Limb (tissue), 2 donors: ENCODE results near the gene ASPDH.
A peak's percentile ranks its signal among the peaks of the same experiment; 100 is the strongest.

Experiments used
- DNase-seq, 2 donors: peaks; one replicate each; pipeline ENCODE4 v3.0.0-alpha.2; 2016; ENCODE audit errors: extremely low spot score in 2 of 2

ASPDH gene

GRCh38 chr19:50496189-50497021 is 17.3 kb downstream of the ASPDH start:
- DNase-seq = peak in 1 of 2 donors; percentile 64

DNA sequence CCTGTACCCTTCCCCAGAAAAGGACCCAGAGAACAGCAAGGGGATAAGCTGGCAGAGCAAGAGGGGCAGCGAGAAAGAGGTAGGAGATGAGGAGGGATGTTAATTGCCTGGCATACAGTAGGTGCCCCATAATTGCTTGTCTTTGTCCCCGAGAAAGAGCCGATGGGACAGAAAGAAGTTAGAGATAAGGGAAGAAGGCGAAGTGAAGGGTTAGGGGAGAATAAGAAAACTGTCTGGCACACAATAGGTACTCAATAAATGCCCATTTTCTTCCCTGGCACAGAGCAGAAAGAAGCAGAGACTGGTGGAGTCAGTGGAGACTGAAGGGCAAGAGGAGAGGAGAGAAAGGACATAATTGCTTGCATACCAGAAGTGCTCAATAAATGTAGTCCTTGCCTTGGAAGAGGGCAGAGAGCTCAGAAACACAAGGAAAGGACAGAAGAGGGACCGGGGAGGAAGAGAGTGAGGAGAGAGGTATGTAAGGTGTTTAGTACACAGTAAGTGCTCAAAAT is 18.6 kb downstream of the ASPDH start:
- no peak for DNase-seq

DNA sequence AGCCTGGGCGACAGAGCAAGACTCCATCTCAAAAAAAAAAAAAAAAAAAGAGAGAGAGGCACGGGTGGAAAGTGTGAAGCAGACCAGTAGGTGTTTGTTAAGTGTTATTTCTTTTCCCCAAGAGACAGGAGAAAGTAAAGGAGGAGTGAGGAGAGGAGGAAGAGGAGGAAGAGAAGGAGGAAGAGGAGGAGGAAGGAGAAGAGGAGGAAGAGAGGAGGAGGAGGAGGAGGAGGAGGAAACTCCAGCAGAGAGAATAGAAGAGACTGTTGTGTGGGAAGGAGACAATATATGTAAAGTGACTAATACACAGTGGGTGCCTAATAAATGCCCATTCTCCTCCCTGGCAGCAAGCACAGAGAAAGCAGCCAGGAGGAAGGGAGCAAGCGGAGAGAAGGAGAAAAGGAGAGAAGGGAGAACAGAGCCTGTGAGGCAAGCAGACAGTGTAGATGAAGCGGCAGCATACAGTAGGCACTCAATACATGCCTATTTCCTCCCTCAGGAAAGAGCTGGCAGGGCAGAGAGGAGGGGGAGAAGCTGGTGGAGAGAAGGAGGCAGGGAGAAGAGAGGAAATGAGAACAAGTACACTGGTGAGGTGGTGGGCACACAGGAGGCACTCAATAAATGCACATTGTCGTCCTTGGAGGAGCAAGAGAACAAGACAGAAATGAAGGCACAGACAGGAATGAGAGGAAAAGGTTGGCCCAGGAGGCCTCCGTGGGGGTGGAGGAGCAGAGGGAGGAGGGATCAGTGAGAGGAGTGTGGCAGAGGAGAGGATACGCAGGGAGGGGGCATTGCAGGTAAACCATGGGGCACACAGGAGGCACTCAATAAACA is 19.3 kb downstream of the ASPDH start:
- DNase-seq = peak in 1 of 2 donors; percentile 13

GRCh38 chr19:50493171-50493570 is 20.5 kb downstream of the ASPDH start:
- no peak for DNase-seq

DNA sequence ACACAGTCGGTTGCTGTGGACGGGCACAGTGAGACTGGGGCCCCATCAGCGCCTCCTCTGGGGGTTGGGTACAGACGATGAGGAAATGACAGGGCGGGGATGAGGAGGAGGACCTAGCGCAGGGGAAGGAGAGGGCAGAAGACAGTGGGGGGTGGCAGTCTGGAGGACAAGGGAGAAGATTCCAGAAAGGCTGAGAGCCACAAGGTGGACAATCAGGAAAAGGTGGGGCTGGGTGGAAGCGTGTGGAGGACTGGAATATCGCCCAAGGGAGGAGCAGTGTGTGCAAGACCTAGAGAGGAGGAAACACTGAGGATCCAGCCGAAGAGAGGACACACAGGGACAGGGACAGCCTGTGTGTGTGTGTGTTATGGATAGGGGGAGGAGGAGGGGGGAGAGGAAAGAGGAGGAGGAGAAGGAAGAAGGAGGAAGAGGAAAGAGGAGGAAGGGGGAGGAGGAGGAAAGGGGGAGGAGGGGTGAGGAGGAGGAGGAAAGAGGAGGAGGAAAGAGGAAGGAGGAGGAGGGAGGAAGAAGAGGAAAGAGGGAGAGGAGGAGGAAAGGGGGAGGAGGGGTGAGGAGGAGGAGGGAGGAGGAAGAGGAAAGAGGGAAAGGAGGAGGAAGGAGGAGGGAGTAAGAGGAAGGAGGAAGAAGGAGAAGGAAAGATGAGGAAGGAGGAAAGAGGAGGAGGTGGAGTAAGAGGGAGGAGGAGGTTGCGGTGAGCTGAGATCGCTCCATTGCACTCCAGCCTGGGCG is 21.2 kb downstream of the ASPDH start:
- DNase-seq = no peak

DNA sequence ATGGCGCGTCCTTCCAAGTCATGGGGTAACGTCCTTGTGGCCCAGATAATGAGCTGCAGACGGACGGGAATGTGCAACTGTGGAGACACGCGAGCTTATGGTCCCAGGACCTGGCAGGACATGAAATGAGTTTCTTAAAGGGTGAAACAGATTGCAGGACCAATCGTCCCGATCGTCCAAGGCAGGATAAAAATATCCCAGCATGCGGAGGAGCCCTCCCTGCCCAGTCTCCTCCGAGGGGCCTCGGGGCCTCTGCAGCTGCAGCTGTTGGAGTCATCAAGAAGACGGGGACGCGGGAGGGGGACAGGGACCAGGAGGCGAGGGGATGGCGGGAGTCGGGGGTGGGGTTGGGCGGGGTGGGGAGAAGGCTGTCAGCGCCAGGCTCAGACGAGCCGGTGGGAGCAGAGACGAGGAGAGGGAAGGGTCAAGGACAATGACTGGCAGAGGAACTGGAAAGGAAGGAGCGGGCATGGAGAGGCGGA is 22.7 kb downstream of the ASPDH start:
- DNase-seq = peak; percentile 64 to 70

DNA sequence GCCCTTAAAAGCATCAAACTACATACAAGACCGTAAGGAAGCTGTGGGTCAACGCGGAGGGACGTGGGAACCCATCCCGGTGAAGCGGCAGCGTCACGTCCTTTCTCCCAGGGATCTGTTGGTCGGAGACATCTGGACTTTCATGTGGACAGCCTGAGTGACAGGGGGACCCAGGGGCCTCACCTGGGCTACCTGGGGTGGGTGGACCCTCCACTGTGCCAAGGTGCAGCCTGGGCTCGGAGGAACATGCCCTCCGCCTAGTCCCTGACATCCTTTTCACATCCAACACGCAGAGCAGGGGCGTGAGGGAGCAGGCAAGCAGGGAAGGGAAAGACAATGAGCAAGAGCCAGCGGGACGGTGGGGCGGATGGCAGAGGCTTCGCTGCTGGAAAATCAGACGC is 23.3 kb downstream of the ASPDH start:
- DNase-seq = no peak

GRCh38 chr19:50489461-50490011 is 24.2 kb downstream of the ASPDH start:
- DNase-seq = no peak

GRCh38 chr19:50488389-50489194 is 25.1 kb downstream of the ASPDH start:
- no peak for DNase-seq

DNA sequence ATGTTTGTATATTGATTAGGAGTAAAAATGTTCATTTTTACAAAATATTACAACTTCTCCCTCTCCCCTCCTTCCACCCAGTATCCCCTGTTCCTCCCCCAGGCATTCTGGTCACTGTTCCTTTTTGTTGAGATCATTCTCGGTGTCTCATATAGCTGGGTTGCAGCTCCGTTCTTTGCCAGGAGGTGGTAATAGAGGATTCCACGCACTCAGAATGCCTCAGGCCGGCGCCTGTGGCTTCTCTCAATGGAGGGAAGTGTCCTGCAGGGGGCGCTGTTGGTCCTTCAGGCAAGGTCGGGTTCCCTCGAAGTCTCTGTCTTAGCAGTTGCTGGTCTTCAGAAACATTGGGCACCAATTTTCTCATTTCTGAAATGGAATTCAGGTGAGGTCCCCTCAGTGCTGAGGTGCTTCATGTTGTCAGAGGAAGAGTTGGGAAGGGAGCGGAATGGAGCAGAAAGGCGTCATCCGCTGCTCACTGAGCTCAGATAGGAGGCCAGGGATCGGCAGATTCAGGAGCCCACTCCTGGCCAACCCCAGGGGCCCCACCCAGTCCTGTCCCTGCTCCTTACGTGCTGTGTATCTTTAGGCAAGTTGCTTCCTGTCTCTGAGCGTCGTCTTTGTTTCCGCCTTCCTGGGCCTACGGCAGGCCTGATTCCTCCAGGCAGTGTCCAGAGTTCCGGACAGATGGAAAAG is 26.7 kb downstream of the ASPDH start:
- DNase-seq = no peak

DNA sequence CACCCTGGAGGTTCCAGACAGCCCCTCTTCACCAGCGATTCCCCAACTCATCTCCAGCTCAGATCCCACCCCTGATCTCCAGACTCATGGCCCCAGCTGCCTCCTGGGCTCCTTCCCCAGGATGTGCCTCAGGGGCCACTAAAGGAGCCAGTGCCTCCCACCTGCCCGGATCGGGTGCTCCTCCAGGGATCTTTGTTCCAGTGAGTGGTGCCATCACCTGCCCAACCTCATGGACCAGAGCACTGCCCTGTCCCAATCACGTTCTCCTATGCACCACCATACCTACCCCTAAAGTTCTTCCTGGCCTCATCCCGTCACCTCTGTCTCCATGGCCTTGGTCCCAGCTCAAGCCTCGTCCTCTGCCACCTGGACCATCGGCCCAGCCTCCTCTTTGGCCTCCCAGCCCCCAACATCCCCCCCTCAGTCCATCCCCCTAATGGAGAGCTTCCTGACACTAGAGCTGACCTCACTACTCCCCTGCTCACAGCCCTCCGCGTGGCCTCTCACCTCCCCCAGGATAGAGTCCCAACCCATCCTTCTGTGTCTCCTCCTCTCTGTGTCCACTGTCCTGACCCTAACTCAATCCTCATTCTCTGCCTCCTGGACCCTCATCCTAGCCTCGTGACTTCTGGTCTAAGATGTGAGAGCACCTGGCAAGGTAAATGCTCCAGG is 28.3 kb downstream of the ASPDH start:
- DNase-seq = no peak

DNA sequence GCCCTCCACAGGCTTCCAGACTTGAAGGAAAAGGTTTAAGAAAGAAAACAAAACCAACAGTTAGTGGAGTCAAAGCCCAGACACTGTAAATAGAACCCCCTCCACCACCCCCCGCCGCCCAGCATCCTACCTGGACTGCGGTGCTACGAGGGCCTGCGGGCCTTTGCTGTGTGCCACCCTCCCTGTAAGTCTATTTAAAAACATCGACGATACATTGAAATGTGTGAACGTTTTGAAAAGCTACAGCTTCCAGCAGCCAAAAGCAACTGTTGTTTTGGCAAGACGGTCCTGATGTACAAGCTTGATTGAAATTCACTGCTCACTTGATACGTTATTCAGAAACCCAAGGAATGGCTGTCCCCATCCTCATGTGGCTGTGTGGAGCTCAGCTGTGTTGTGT is 30.8 kb downstream of the ASPDH start:
- DNase-seq = no peak

GRCh38 chr19:50482271-50482855 is 31.4 kb downstream of the ASPDH start:
- no peak for DNase-seq

DNA sequence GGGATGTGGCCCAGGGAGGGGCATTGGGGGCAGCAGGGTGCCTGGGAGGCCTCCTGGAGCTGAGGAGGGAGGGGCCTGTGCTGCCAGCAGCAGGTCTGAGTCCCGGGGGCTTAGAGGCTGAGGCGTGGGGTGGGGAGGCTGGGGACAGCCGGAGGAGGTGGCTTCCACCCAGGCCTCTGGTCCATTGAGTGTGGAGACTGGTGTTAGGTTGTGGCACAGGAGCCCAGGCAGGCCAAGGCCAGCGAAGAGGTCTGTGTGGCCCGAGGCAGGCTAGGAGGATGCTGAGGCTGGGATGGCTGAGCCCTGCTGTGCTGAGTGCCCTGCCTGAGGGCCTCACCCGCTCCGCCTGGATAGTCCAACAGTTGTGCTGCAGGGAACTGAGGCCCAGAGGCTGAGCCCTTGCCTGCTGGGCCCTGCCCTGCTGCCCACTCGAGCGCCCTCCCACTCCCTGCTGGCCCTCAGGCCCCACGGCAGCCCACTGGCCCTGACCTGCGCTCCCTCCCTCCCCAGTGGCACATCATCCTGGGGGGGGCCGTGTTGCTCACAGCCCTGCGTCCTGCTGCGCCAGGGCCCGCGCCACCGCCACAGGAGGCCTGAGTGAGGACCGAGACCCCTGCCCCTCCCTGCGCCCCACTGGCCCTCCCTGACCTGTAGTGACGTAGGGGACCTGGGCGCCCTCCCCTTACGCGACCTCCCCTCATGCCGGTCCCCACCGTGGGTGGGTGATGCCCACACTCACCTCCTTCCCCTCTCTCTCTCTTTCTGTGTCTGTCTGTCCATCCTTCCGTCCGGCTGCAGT is 32.2 kb downstream of the ASPDH start:
- DNase-seq = no peak

- DNase-seq = no peak
Observed at GRCh38 chr19:50480281-50481111, 33.2 kb downstream of the ASPDH start.

DNA sequence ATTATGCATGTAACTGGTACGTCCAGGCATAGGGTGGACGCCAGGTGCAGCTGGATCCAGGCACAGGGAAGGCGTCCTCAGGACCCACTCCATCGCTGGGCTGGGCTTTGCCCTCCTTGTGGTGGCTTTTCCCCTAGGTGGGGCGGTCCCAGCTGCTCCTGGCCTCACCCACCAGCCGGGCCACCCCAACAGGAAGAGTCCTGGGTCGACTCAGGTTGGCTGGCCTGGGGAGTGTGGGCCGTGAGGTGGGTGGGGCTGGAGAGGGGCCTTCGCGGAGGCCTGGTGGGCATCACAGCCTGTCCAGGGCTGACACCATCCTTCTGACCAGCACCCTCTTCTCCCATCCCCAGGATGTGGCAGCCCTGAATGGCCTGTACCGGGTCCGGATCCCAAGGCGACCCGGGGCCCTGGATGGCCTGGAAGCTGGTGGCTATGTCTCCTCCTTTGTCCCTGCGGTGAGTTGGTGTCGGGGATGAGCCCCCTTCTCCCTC is 33.9 kb downstream of the ASPDH start:
- no peak for DNase-seq
